GM18499 (cell line): Measurements from ENCODE around the gene PSMD12.
"Not testable (repeated sequence)": the region's sequence is repeated elsewhere in the genome, so short reads cannot be mapped to it uniquely, and the experiment has no call there.

Experiments used
- ATAC-seq: cut with Tn5 transposase; IDR thresholded peaks from one replicate; pipeline ENCODE4 v1.9.1; 2021; ENCODE audit warnings: moderate number of reproducible peaks; ENCODE audit not compliant: insufficient read depth, unreplicated experiment

PSMD12 gene

GRCh38 chr17:67360880-67361279, 5.5 kb downstream of the PSMD12 start:
- no peak for ATAC-seq

GRCh38 chr17:67359960-67360791, 6.2 kb downstream of the PSMD12 start:
- ATAC-seq: no peak

GRCh38 chr17:67358612-67359011, 7.8 kb downstream of the PSMD12 start:
- ATAC-seq: no peak

GRCh38 chr17:67353929-67354574, 12.3 kb downstream of the PSMD12 start:
- ATAC-seq: no peak

- ATAC-seq: no peak
These were observed 13.2 kb downstream of the PSMD12 start for GRCh38 chr17:67353161-67353560.

- no peak for ATAC-seq
These were observed 17.0 kb downstream of the PSMD12 start for GRCh38 chr17:67349420-67349819.

- no peak for ATAC-seq
These were observed 18.6 kb downstream of the PSMD12 start for GRCh38 chr17:67347826-67348225.

- no peak for ATAC-seq
These were observed 23.1 kb downstream of the PSMD12 start for GRCh38 chr17:67343237-67343636.

GRCh38 chr17:67338353-67338752, 28.0 kb downstream of the PSMD12 start:
- ATAC-seq: not testable (repeated sequence)

GRCh38 chr17:67336859-67337258, 29.5 kb downstream of the PSMD12 start:
- ATAC-seq: no peak

- no peak for ATAC-seq
These were observed 31.0 kb downstream of the PSMD12 start for GRCh38 chr17:67335245-67335835.

- not testable (repeated sequence) for ATAC-seq
These were observed 34.2 kb downstream of the PSMD12 start for GRCh38 chr17:67332162-67332508.

GRCh38 chr17:67331381-67332161, 34.8 kb downstream of the PSMD12 start:
- not testable (repeated sequence) for ATAC-seq

GRCh38 chr17:67328026-67328425, 38.4 kb downstream of the PSMD12 start:
- no peak for ATAC-seq

- ATAC-seq: not testable (repeated sequence)
These were observed 39.2 kb downstream of the PSMD12 start for GRCh38 chr17:67326959-67327745.

- no peak for ATAC-seq
These were observed 39.9 kb downstream of the PSMD12 start for GRCh38 chr17:67326440-67326839.

GRCh38 chr17:67324330-67324729, 42.0 kb downstream of the PSMD12 start:
- no peak for ATAC-seq

GRCh38 chr17:67323445-67323844, 42.9 kb downstream of the PSMD12 start:
- no peak for ATAC-seq

- ATAC-seq: no peak
These were observed 44.2 kb downstream of the PSMD12 start for GRCh38 chr17:67322042-67322787.
